HEK293 (cell line): Measurements from ENCODE around the gene EBF4.

Experiments used
- TRIM28 ChIP-seq: IDR thresholded peaks from 2 replicates; pipeline ENCODE4 v1.6.1; 2011; ENCODE audit warnings: low read length, control low read depth, borderline replicate concordance
- ZNF10 ChIP-seq: fragments of 450-650 bp; formaldehyde crosslinking; IDR thresholded peaks from 2 replicates; pipeline ENCODE4 v1.5.1; 2017; ENCODE audit warnings: missing biosample characterization, missing genetic modification characterization
- ZNF274 ChIP-seq, 2 experiments: fragments of 200-500 bp in 1 of 2; fragments of 450-650 bp in 1 of 2; sonication (Bioruptor generic) in 1 of 2; formaldehyde crosslinking in 1 of 2; IDR thresholded peaks; 2 replicates each; pipeline versions ENCODE4 v1.5.1 to v1.6.1; 2014 to 2016; ENCODE audit warnings: borderline replicate concordance in 1 of 2, inconsistent platforms in 1 of 2, low read length in 1 of 2, missing biosample characterization in 1 of 2, missing genetic modification characterization in 1 of 2

DNA sequence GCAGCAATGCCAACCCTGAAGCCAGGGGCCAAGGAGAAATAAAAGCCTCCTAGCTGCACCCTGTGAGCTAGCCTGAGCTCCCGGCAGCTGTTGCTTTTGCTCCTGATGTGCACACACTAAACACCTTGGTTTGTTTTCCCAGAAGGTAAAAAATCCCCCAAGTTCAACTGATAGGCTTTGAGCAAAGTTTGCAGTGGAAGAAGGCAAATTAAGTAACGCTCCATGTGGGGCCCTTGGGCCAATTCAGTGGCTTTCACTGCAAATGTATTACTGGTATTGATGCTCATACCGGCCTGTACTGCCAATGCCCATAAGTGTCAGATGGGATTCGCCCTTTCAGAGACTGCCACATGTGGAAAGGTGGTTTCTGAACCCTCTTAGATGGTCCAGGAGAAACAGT, 19.1 kb upstream of the EBF4 start:
- TF ChIP-seq ZNF10 (tag by site-specific recombination) (no peak), ZNF274 (IDR thresholded peaks at IDR 0.05; ENCODE audit: low read length) (no peak), ZNF274 (tag by site-specific recombination; IDR thresholded peaks at IDR 0.05; ENCODE audit: borderline replicate concordance) (no peak), TRIM28 (no peak)
